ENCODE results near the gene CNIH3. TPM values are rescaled to one million over a fixed set of nuclear protein-coding genes. Genes with fewer than 3 reads are reported as not detected.

Gene CNIH3
- total RNA-seq, 4 donors from 2014 or later: 0.68 to 1.1 TPM; not detected in 2

DNA sequence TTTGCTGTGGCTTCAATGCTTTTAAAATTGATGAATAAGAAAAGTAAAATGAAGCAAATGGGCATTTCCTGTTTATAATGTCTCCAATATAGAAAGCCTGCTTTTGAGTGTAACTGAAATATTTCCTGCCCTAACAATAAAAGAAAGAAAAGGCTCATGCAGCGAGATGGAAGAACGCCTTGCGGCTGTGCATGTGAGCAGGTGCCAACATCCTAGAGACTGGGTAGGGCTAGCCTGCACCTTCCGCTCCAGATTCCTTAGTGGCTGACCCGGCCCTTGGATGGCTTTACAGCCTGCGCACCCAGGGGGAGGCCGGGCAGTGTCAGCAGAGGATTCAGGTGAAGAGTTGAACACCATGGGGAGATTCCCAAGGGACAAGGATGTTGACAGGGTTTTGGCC is 21.8 kb downstream of the CNIH3 start:
- Histone ChIP-seq H3K9me3 (no peaks in the 10 kb centered on the region), H3K4me1 (no peaks in the 10 kb centered on the region), H3K4me3 (no peak overlapping the region), H3K36me3 (no peaks in the 10 kb centered on the region), H3K27me3 (no peaks in the 10 kb centered on the region), H3K27ac (no peak overlapping the region)
- intact Hi-C loops (cut with DNase I; ENCODE audit: low total_unique reads) (no loop called here), in situ Hi-C loops (cut with MboI; ENCODE audit: low pct_ligation_motif_present in 1 of 4, low pct_unique_long_range_greater_than_20kb in 1 of 4, low sequenced_read_pairs in 3 of 4) (loop anchor here in 1 of 4 donors (25.0 kb wide), 1 partner anchor 224 kb away; no protein-coding TSS in a partner anchor)
- WGBS, 2 donors (ENCODE audit: low coverage in 1 of 2): 88% methylated on average over 6 of the region's 7 CpGs; no CpG with 5 or more reads in 1 of the 2 donors
- DNase-seq: no peak
- TF ChIP-seq POLR2AphosphoS5 (IDR thresholded peaks at IDR 0.05) (no peak), POLR2A (IDR thresholded peaks at IDR 0.05) (no peak), CTCF (IDR thresholded peaks at IDR 0.05) (no peak), EP300 (IDR thresholded peaks at IDR 0.05; ENCODE audit: low read depth) (no peak)

- no peak overlapping the region for H3K4me3 ChIP-seq
- WGBS, 2 donors (ENCODE audit: low coverage in 1 of 2): 92 to 98% methylated on average over 5 of the region's 5 CpGs
- TF ChIP-seq POLR2A (IDR thresholded peaks at IDR 0.05) (no peak), POLR2AphosphoS5 (IDR thresholded peaks at IDR 0.05) (no peak), CTCF (IDR thresholded peaks at IDR 0.05) (no peak), EP300 (IDR thresholded peaks at IDR 0.05; ENCODE audit: low read depth) (no peak)
- intact Hi-C loops (cut with DNase I; ENCODE audit: low total_unique reads): no loop called here
- no peak for DNase-seq
- in situ Hi-C loops (cut with MboI; ENCODE audit: low pct_ligation_motif_present in 1 of 4, low pct_unique_long_range_greater_than_20kb in 1 of 4, low sequenced_read_pairs in 3 of 4): loop anchor here in 1 of 4 donors (25.0 kb wide), 1 partner anchor 223 kb away; no protein-coding TSS in a partner anchor
- H3K27me3 ChIP-seq: no peaks in the 10 kb centered on the region
- no peaks in the 10 kb centered on the region for H3K9me3 ChIP-seq
- H3K27ac ChIP-seq: no peak overlapping the region
- no peaks in the 10 kb centered on the region for H3K4me1 ChIP-seq
- no peaks in the 10 kb centered on the region for H3K36me3 ChIP-seq
These were observed 23.4 kb downstream of the CNIH3 start for GRCh38 chr1:224639426-224639975.

DNA sequence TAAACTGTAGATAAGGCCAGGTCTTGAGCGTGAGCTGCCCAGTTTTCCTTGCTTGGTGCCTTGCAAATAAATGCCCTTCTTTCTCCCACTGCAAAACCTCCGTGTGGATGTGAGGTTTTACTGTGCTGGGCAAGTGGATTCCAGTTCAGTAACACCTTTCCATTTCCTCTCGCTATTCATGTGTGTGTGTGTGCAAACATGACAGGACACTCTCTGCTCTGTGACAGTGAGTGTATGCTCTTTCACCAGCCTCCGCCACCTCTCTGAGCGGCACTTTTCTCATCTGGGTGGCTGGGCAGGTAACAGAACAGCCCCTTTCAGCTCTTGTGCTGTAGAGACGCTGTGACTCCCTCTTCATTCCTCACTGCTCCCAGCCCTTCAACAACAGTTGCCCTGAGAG is 23.9 kb downstream of the CNIH3 start:
- in situ Hi-C loops (cut with MboI; ENCODE audit: low pct_ligation_motif_present in 1 of 4, low pct_unique_long_range_greater_than_20kb in 1 of 4, low sequenced_read_pairs in 3 of 4) (loop anchor here (5.0 to 25.0 kb wide), 3 partner anchors 125 to 222 kb away; no protein-coding TSS in a partner anchor), intact Hi-C loops (cut with DNase I; ENCODE audit: low total_unique reads) (loop anchor here (5.0 kb wide), 1 partner anchor 282 kb away; no protein-coding TSS in a partner anchor)
- no peak for DNase-seq
- H3K27me3 ChIP-seq: no peaks in the 10 kb centered on the region
- TF ChIP-seq POLR2AphosphoS5 (IDR thresholded peaks at IDR 0.05) (no peak), EP300 (IDR thresholded peaks at IDR 0.05; ENCODE audit: low read depth) (no peak), POLR2A (IDR thresholded peaks at IDR 0.05) (no peak), CTCF (IDR thresholded peaks at IDR 0.05) (no peak)
- no peaks in the 10 kb centered on the region for H3K36me3 ChIP-seq
- no peaks in the 10 kb centered on the region for H3K9me3 ChIP-seq
- 87 to 94% methylated on average over 3 to 6 of the region's 6 CpGs for WGBS, 2 donors (ENCODE audit: low coverage in 1 of 2)
- H3K4me1 ChIP-seq: no peaks in the 10 kb centered on the region
- H3K27ac ChIP-seq: no peak overlapping the region
- no peak overlapping the region for H3K4me3 ChIP-seq

DNA sequence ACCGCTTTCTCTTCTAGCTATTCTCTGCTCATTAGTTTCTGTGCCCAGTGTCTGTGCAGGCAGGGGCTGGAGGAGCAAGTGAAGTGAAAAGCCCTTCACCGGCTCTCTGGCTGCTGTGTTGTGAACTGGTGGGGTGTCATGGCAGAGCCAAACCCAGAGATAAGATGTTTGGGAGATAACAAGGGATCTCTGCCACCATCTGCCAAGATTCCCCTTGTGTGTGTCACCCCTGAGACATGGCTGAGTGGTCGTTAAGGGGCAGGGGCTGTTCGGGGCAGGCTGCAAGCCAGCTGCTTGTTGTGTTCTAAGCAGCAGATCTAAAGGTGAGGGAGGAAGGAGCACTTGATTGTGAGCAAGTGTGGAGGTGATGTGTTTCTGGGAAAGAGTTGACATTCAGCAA is 24.5 kb downstream of the CNIH3 start:
- Histone ChIP-seq H3K36me3 (no peaks in the 10 kb centered on the region), H3K4me3 (no peak overlapping the region), H3K9me3 (no peaks in the 10 kb centered on the region), H3K27ac (no peak overlapping the region), H3K27me3 (no peaks in the 10 kb centered on the region), H3K4me1 (no peaks in the 10 kb centered on the region)
- TF ChIP-seq POLR2A (IDR thresholded peaks at IDR 0.05) (no peak), CTCF (IDR thresholded peaks at IDR 0.05) (no peak), EP300 (IDR thresholded peaks at IDR 0.05; ENCODE audit: low read depth) (no peak), POLR2AphosphoS5 (IDR thresholded peaks at IDR 0.05) (no peak)
- intact Hi-C loops (cut with DNase I; ENCODE audit: low total_unique reads) (loop anchor here (5.0 kb wide), 1 partner anchor 282 kb away; no protein-coding TSS in a partner anchor), in situ Hi-C loops (cut with MboI; ENCODE audit: low pct_ligation_motif_present in 1 of 4, low pct_unique_long_range_greater_than_20kb in 1 of 4, low sequenced_read_pairs in 3 of 4) (loop anchor here (5.0 to 25.0 kb wide), 3 partner anchors 126 to 222 kb away; no protein-coding TSS in a partner anchor)
- no peak for DNase-seq
- 48 to 67% methylated on average over 4 of the region's 4 CpGs for WGBS, 2 donors (ENCODE audit: low coverage in 1 of 2)
